Trophoblast cell (in vitro differentiated cells and primary cell): ENCODE measurements around the gene LEMD3.

Source experiments
- DNase-seq, 2 donors: peaks; one replicate each; pipeline ENCODE4 v3.0.0-alpha.2; 2016
- H2AFZ ChIP-seq: 2 replicates; pipeline ENCODE4 v1.6.1; 2013; ENCODE audit warnings: low read length, moderate library complexity, mild to moderate bottlenecking; ENCODE audit not compliant: insufficient read depth, poor library complexity
- H2AK5ac ChIP-seq: 2 replicates; pipeline ENCODE4 v1.6.1; 2013; ENCODE audit warnings: mild to moderate bottlenecking, low read length
- H2BK120ac ChIP-seq: 2 replicates; pipeline ENCODE4 v1.6.1; 2013; ENCODE audit warnings: low read length, mild to moderate bottlenecking, moderate library complexity; ENCODE audit not compliant: insufficient read depth, poor library complexity
- H2BK12ac ChIP-seq: 2 replicates; pipeline ENCODE4 v1.6.1; 2013; ENCODE audit warnings: mild to moderate bottlenecking, low read length, moderate library complexity
- H2BK5ac ChIP-seq: 2 replicates; pipeline ENCODE4 v1.6.1; 2013; ENCODE audit warnings: low read length, low read depth, moderate library complexity, mild to moderate bottlenecking; ENCODE audit not compliant: poor library complexity
- H3K14ac ChIP-seq: 2 replicates; pipeline ENCODE4 v1.6.1; 2013; ENCODE audit warnings: mild to moderate bottlenecking, low read length
- H3K18ac ChIP-seq: 2 replicates; pipeline ENCODE4 v1.6.1; 2013; ENCODE audit warnings: mild to moderate bottlenecking, low read length
- H3K23ac ChIP-seq: 2 replicates; pipeline ENCODE4 v1.6.1; 2013; ENCODE audit warnings: low read length
- H3K27ac ChIP-seq: 2 replicates; pipeline ENCODE4 v1.5.1; 2013; ENCODE audit warnings: low read depth, mild to moderate bottlenecking, inconsistent platforms, low read length, moderate library complexity
- H3K27me3 ChIP-seq: 2 replicates; pipeline ENCODE4 v1.6.1; 2013; ENCODE audit warnings: inconsistent platforms, mild to moderate bottlenecking, low read length, moderate library complexity; ENCODE audit not compliant: insufficient read depth
- H3K36me3 ChIP-seq, 2 experiments: 1 replicate in 1 of 2; 2 replicates in 1 of 2; pipeline ENCODE4 v1.6.1; 2013; ENCODE audit warnings: low read length in 2 of 2, mild to moderate bottlenecking in 2 of 2, moderate library complexity in 1 of 2; ENCODE audit not compliant: insufficient read depth in 2 of 2, control insufficient read depth in 1 of 2
- H3K4ac ChIP-seq: 2 replicates; pipeline ENCODE4 v1.6.1; 2013; ENCODE audit warnings: low read depth, mild to moderate bottlenecking, low read length, moderate library complexity
- H3K4me1 ChIP-seq, 2 experiments: 1 replicate in 1 of 2; 2 replicates in 1 of 2; pipeline ENCODE4 v1.6.1; 2013; ENCODE audit warnings: low read length in 2 of 2, mild to moderate bottlenecking in 2 of 2, moderate library complexity in 1 of 2; ENCODE audit not compliant: insufficient read depth in 2 of 2, control insufficient read depth in 1 of 2
- H3K4me2 ChIP-seq: 2 replicates; pipeline ENCODE4 v1.6.1; 2013; ENCODE audit warnings: inconsistent platforms, mild to moderate bottlenecking, low read length, moderate library complexity
- H3K4me3 ChIP-seq: 2 replicates; pipeline ENCODE4 v1.5.1; 2013; ENCODE audit warnings: mild to moderate bottlenecking, low read depth, low read length, inconsistent platforms
- H3K79me1 ChIP-seq: one replicate; pipeline ENCODE4 v1.6.1; 2013; ENCODE audit warnings: low read length
- H3K79me2 ChIP-seq: 2 replicates; pipeline ENCODE4 v1.6.1; 2013; ENCODE audit warnings: low read length, mild to moderate bottlenecking; ENCODE audit not compliant: control insufficient read depth, insufficient read depth, poor library complexity
- H3K9ac ChIP-seq: 2 replicates; pipeline ENCODE4 v1.6.1; 2013; ENCODE audit warnings: mild to moderate bottlenecking, low read length
- H3K9me3 ChIP-seq: 2 replicates; pipeline ENCODE4 v1.6.1; 2013; ENCODE audit warnings: low read depth, mild to moderate bottlenecking, control low read depth, inconsistent platforms, low read length; ENCODE audit not compliant: insufficient read depth
- H4K12ac ChIP-seq: 2 replicates; pipeline ENCODE4 v1.6.1; 2013; ENCODE audit warnings: low read depth, mild to moderate bottlenecking, low read length, moderate library complexity
- H4K8ac ChIP-seq: 2 replicates; pipeline ENCODE4 v1.6.1; 2013; ENCODE audit warnings: low read depth, mild to moderate bottlenecking, low read length, moderate library complexity
- H4K91ac ChIP-seq: one replicate; pipeline ENCODE4 v1.6.1; 2013; ENCODE audit warnings: low read depth, mild to moderate bottlenecking, low read length, moderate library complexity
- WGBS: extraction: QIAGEN DNeasy Blood & Tissue Kit; methylation state at CpG from one replicate; pipeline ENCODE4 v1.1.7; 2013; ENCODE audit warnings: missing lambda C conversion rate; ENCODE audit not compliant: insufficient read length, insufficient coverage; ENCODE audit errors: extremely low coverage; 5-methylcytosine and 5-hydroxymethylcytosine counted together

Gene LEMD3

GRCh38 chr12:65200007-65200665 lies 30.8 kb downstream of the LEMD3 start:
- Histone ChIP-seq H2AFZ (no peak overlapping the region), H3K4me3 (no peak overlapping the region), H3K14ac (no peak overlapping the region), H3K9me3 (no peaks in the 10 kb centered on the region), H2BK120ac (no peak overlapping the region), H3K27ac (no peak overlapping the region), H3K4ac (no peak overlapping the region), H3K79me2 (no peaks in the 10 kb centered on the region), H4K12ac (no peak overlapping the region), H4K8ac (no peak overlapping the region), H3K79me1 (no peaks in the 10 kb centered on the region), H3K27me3 (no peaks in the 10 kb centered on the region), H3K36me3 (no peaks in the 10 kb centered on the region), H3K18ac (no peak overlapping the region), H2AK5ac (no peak overlapping the region), H3K23ac (no peak overlapping the region), H3K9ac (no peak overlapping the region), H2BK5ac (no peak overlapping the region), H3K4me1 (no peaks in the 10 kb centered on the region), H3K4me2 (no peak overlapping the region), H2BK12ac (no peak overlapping the region), H4K91ac (no peak overlapping the region)
- DNase-seq = no peak
- no CpG with 5 or more reads among the region's 6 CpGs for WGBS

GRCh38 chr12:65203376-65203775 lies 34.0 kb downstream of the LEMD3 start:
- H3K9ac ChIP-seq = no peak overlapping the region
- no peak overlapping the region for H3K23ac ChIP-seq
- H3K27me3 ChIP-seq = no peaks in the 10 kb centered on the region

GRCh38 chr12:65204886-65205525 lies 35.6 kb downstream of the LEMD3 start:
- H2BK120ac ChIP-seq = no peak overlapping the region
- WGBS = no CpG with 5 or more reads among the region's 2 CpGs
- H3K23ac ChIP-seq = no peak overlapping the region
- no peaks in the 10 kb centered on the region for H3K9me3 ChIP-seq
- no peak overlapping the region for H3K27ac ChIP-seq
- no peak overlapping the region for H4K91ac ChIP-seq
- no peak overlapping the region for H3K4me2 ChIP-seq
- no peaks in the 10 kb centered on the region for H3K36me3 ChIP-seq
- no peaks in the 10 kb centered on the region for H3K4me1 ChIP-seq
- no peak overlapping the region for H3K18ac ChIP-seq
- H2BK5ac ChIP-seq = no peak overlapping the region
- H3K79me2 ChIP-seq = no peaks in the 10 kb centered on the region
- no peaks in the 10 kb centered on the region for H3K79me1 ChIP-seq
- H2AK5ac ChIP-seq = no peak overlapping the region
- H3K27me3 ChIP-seq = no peaks in the 10 kb centered on the region
- no peak overlapping the region for H3K4ac ChIP-seq
- H3K4me3 ChIP-seq = no peak overlapping the region
- H4K12ac ChIP-seq = no peak overlapping the region
- no peak overlapping the region for H3K14ac ChIP-seq
- no peak overlapping the region for H2AFZ ChIP-seq
- H2BK12ac ChIP-seq = no peak overlapping the region
- H3K9ac ChIP-seq = no peak overlapping the region
- no peak overlapping the region for H4K8ac ChIP-seq
- DNase-seq = no peak

More at GRCh38 chr12:65203376-65203775, 34.0 kb downstream of the LEMD3 start:
- Histone ChIP-seq H3K27ac (no peak overlapping the region), H3K14ac (no peak overlapping the region), H3K36me3 (no peaks in the 10 kb centered on the region), H3K4me1 (no peaks in the 10 kb centered on the region), H2BK120ac (no peak overlapping the region), H2AK5ac (no peak overlapping the region), H2AFZ (no peak overlapping the region), H4K12ac (no peak overlapping the region), H2BK12ac (no peak overlapping the region), H3K4ac (no peak overlapping the region), H4K91ac (no peak overlapping the region), H3K4me3 (no peak overlapping the region), H3K79me2 (no peaks in the 10 kb centered on the region), H4K8ac (no peak overlapping the region), H2BK5ac (no peak overlapping the region), H3K9me3 (no peaks in the 10 kb centered on the region), H3K79me1 (no peaks in the 10 kb centered on the region), H3K4me2 (no peak overlapping the region), H3K18ac (no peak overlapping the region)
- no peak for DNase-seq

GRCh38 chr12:65205886-65206285 lies 36.5 kb downstream of the LEMD3 start:
- no peak for DNase-seq
- no peaks in the 10 kb centered on the region for H3K9me3 ChIP-seq
- H3K27me3 ChIP-seq = no peaks in the 10 kb centered on the region
- H3K4me1 ChIP-seq = no peaks in the 10 kb centered on the region
- no peak overlapping the region for H4K8ac ChIP-seq
- H3K18ac ChIP-seq = no peak overlapping the region
- H3K4me3 ChIP-seq = no peak overlapping the region
- H3K79me1 ChIP-seq = no peaks in the 10 kb centered on the region
- no peaks in the 10 kb centered on the region for H3K36me3 ChIP-seq
- H4K91ac ChIP-seq = no peak overlapping the region
- H2BK12ac ChIP-seq = no peak overlapping the region
- no peak overlapping the region for H3K27ac ChIP-seq
- no peak overlapping the region for H3K23ac ChIP-seq
- H3K14ac ChIP-seq = no peak overlapping the region
- no peak overlapping the region for H4K12ac ChIP-seq
- H2BK120ac ChIP-seq = no peak overlapping the region
- H3K9ac ChIP-seq = no peak overlapping the region
- H2AFZ ChIP-seq = no peak overlapping the region
- H3K79me2 ChIP-seq = no peaks in the 10 kb centered on the region
- no peak overlapping the region for H2BK5ac ChIP-seq
- H3K4ac ChIP-seq = no peak overlapping the region
- no peak overlapping the region for H2AK5ac ChIP-seq
- no peak overlapping the region for H3K4me2 ChIP-seq
